Activated naive CD4-positive, alpha-beta T cell treated with anti-CD3 and anti-CD28 coated beads, Interleukin-2, amount 50 U/mL, for 72 hours (primary cell): ENCODE data around the gene NUDT16L1. TPM values are rescaled to one million over a fixed set of nuclear protein-coding genes. Genes with fewer than 3 reads are reported as not detected.

ENCODE experiments used
- ATAC-seq, 2 donors: fragments of 150-1000 bp; cut with Tn5 transposase; 2 replicates each; pipeline ENCODE4 v1.10.0; 2021; ENCODE audit warnings: mild to moderate bottlenecking in 2 of 2, moderate library complexity in 2 of 2
- DNase-seq, 2 donors: peaks; one replicate each; pipeline ENCODE4 v3.0.0; 2021 to 2022; ENCODE audit warnings: low spot score in 2 of 2
- H3K27ac Mint-ChIP-seq, 2 donors: one replicate each; pipeline ENCODE4 v1.8.0; 2022; ENCODE audit warnings: mild to moderate bottlenecking in 2 of 2, mixed read lengths in 2 of 2
- H3K36me3 Mint-ChIP-seq, 2 donors: one replicate each; pipeline ENCODE4 v1.8.0; 2022; ENCODE audit warnings: mixed read lengths in 2 of 2
- H3K9me3 Mint-ChIP-seq, 2 donors: one replicate each; pipeline ENCODE4 v1.8.0; 2022; ENCODE audit warnings: mixed read lengths in 2 of 2
- total RNA-seq, 2 donors: library from RNA; stranded (reverse); gene quantifications; one replicate each; pipeline ENCODE4 v1.2.3, GENCODE V29; 2022

Gene NUDT16L1
- total RNA-seq, 2 donors from 2014 or later = 20.7 to 42.8 TPM

- Mint-ChIP-seq H3K27ac (peak overlapping the region in 1 of 2 donors; percentile 94), H3K9me3 (no peaks in the 10 kb centered on the region), H3K36me3 (no peaks in the 10 kb centered on the region)
- DNase-seq (no peak), ATAC-seq (no peak)
Measured at GRCh38 chr16:4677390-4677789, 16.0 kb upstream of the NUDT16L1 start.

- no peak for ATAC-seq
- no peak for DNase-seq
- Mint-ChIP-seq H3K27ac (peak overlapping the region; percentile 2 to 94), H3K9me3 (no peaks in the 10 kb centered on the region), H3K36me3 (no peaks in the 10 kb centered on the region)
Measured at GRCh38 chr16:4677994-4678393, 15.4 kb upstream of the NUDT16L1 start.

DNA sequence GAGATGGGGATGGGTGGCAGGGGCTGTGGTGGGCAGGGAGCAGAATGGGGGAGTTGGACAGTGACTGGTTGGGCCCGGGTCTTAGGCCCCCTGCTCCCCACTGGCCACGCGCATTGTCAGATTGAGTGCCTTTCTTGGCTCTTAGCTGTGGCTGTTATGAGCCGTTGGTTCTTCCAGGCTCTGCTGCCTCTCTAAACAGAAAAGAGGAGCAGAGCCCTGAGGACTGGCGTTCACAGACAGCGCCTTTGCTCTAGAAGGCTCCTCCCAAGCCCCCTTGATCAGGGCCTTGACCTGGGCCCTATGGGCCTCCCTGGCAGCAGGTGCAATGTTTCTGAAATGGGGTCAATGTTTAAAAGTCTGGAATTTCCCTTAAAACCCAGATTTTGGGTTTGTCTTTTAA lies 14.8 kb upstream of the NUDT16L1 start:
- H3K36me3 Mint-ChIP-seq = no peaks in the 10 kb centered on the region
- peak overlapping the region; percentile 2 to 94 for H3K27ac Mint-ChIP-seq
- no peaks in the 10 kb centered on the region for H3K9me3 Mint-ChIP-seq
- ATAC-seq = no peak
- no peak for DNase-seq

GRCh38 chr16:4679156-4679849 lies 14.1 kb upstream of the NUDT16L1 start:
- H3K36me3 Mint-ChIP-seq = no peaks in the 10 kb centered on the region
- ATAC-seq (no peak), DNase-seq (no peak)
- no peaks in the 10 kb centered on the region for H3K9me3 Mint-ChIP-seq
- H3K27ac Mint-ChIP-seq = peak overlapping the region; percentile 81 to 94

- Mint-ChIP-seq H3K36me3 (no peaks in the 10 kb centered on the region), H3K9me3 (no peaks in the 10 kb centered on the region), H3K27ac (peak overlapping the region; percentile 69 to 74)
- DNase-seq = no peak
- no peak for ATAC-seq
Measured at GRCh38 chr16:4679850-4680636, 13.3 kb upstream of the NUDT16L1 start.

DNA sequence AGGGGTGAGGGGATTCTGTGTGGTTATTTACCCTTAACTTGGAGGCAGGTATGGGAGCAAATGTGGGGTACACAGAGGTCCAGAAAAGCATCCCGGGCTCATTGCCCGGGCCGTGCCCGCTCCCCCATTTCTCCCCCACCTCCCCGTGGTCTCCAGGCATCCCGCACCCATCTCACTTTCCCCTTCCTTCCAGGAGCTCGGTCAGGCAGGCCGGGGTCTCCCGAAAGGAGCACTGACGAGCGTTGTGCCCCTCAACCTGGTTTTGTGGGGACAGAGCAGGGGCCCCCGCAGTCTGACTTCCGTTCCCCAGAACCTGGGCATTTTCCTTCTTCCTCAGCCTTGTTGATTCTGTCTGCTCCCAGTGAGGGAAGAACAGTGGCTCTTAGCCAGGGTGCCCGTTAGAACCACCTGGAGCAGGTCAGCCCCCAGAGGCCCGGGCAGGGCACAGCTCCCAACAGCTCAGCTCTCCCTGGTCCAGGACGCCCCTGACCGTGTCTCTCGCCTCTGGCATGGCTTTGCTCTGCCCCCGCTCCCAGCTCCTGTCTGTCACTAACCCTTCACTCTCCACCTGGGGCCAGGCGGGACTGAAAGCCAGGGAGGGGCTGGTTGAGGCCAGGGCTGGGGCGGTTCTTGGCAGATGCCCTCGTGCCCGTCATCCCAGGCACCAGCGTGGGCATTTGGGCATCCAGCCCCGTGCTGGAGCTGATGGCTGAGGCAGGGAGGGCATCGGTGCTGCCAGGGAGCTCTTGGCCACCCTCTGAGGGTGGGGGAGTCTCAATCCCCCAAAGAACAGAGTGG lies 12.5 kb upstream of the NUDT16L1 start:
- Mint-ChIP-seq H3K9me3 (no peaks in the 10 kb centered on the region), H3K36me3 (no peaks in the 10 kb centered on the region), H3K27ac (peak overlapping the region; percentile 69 to 77)
- no peak for ATAC-seq
- no peak for DNase-seq

GRCh38 chr16:4681471-4682083 lies 11.8 kb upstream of the NUDT16L1 start:
- no peaks in the 10 kb centered on the region for H3K36me3 Mint-ChIP-seq
- DNase-seq (no peak), ATAC-seq (no peak)
- no peaks in the 10 kb centered on the region for H3K9me3 Mint-ChIP-seq
- H3K27ac Mint-ChIP-seq = peak overlapping the region; percentile 69 to 95

- Mint-ChIP-seq H3K27ac (peak overlapping the region; percentile 50 to 69), H3K36me3 (no peaks in the 10 kb centered on the region), H3K9me3 (no peaks in the 10 kb centered on the region)
- peak in 1 of 2 donors; percentile 16 for ATAC-seq
- DNase-seq = no peak
Measured at GRCh38 chr16:4682084-4682591, 11.2 kb upstream of the NUDT16L1 start.

DNA sequence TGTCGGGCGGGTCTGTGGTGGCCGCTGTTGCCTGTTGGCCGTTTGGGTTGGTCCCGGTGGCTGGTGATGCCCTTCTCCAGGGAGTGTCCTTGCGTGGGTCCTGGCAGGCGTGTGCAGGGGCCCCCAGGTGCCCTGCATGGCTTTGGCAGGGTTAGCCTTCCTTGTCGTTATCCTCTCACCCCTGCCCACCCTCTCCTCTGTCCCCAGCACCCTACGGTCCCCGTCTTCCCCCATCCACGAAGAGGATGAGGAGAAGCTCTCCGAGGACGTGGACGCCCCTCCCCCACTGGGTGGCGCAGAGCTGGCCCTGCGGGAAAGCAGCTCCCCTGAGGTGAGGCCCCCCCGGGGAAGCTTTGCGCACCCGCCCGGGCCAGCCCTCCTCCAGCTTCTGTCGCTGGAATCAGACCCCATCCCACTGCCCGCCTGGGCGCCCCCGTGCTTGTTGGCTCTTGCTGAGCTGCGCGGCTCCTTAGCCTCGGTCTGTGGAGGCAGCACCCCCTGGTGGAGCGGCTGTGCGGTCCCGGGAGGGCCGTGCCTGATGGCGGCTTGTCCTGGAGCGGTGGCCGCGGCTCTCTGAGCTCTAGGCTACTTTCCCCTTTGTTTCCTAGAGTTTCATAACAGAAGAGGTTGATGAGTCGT lies 10.6 kb upstream of the NUDT16L1 start:
- H3K36me3 Mint-ChIP-seq = peaks cover 0 to 4% of the 10 kb centered on the region in 2 donors
- peak overlapping the region in 1 of 2 donors; percentile 69 for H3K27ac Mint-ChIP-seq
- ATAC-seq (peak; percentile 66 to 74), DNase-seq (peak in 1 of 2 donors; percentile 62)
- no peaks in the 10 kb centered on the region for H3K9me3 Mint-ChIP-seq

DNA sequence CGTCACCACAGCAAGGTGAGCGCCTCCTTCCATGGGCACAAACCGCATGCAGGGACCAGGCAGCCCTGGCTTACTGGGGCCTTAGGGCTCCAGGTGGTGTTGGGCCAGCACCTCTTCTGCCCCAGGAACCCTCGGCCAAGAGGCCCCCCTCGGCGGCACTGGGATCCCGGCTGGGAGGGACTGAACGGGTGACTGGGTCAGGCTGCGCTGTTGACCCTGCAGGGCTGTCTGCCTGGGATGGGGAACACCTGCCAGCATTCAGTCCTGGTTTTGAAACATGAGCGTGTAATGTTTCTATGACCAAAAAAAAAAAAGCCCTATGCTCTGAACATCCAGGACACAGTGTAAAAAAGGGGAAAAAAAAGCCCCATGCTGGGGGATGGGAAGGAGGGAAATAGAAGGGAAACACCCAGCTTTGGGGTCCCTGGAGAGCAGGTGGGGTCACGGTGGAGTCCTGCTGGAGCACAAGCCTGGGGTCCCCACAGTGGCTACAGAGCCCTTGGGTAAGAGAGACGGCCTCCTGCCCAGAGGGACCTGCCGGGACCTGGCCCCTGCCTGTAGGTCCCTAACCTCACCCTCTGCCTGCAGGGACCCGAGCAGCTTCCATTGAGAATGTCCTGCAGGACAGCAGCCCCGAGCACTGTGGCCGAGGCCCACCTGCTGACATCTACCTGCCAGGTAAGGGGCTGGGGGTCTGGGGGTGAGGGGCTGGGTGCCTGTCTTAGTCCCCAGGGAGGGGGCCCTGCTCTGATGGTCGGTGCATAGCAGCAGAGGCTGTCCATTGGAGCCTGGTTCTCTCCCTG lies 9.9 kb upstream of the NUDT16L1 start:
- H3K36me3 Mint-ChIP-seq = peaks cover 0 to 4% of the 10 kb centered on the region in 2 donors
- H3K27ac Mint-ChIP-seq = peak overlapping the region in 1 of 2 donors; percentile 55

DNA sequence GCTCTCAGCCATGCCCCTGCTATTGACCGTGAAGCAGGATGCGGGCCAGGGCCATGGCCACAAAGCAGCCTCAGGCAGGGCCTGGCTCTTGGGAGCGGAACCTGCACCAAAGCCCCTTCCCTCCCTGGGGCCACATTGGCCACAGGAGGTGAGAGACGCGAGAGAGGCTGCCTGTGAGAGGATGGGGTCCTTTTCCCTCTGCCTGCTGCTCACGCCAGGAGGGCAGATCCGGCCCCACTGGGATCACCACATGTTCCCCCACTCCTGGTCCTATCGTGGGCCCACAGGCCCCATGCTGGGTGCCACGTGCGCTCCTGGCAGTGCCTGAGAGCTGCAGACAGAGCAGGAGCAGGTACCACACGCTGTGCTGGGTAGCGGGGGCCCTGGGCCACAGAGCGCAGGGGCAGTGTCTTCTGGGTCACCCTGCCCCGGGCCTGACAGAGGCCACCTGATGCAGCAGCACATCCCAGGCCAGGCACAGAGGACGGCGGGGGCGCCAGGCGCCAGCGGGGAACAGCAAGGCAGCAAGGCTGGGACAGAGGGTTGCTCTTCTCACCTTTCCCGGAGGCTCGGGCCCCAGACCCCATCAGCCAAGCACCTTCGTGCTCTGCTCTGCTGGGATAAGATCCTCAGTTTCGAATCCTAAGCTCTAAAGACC lies 9.2 kb upstream of the NUDT16L1 start:
- DNase-seq (no peak), ATAC-seq (no peak)
- H3K36me3 Mint-ChIP-seq = peaks cover 0 to 4% of the 10 kb centered on the region in 2 donors
- no peaks in the 10 kb centered on the region for H3K9me3 Mint-ChIP-seq
- no peak overlapping the region for H3K27ac Mint-ChIP-seq

More for the DNA sequence above, 9.9 kb upstream of the NUDT16L1 start:
- ATAC-seq (no peak), DNase-seq (no peak)
- no peaks in the 10 kb centered on the region for H3K9me3 Mint-ChIP-seq

- no peak for ATAC-seq
Measured at GRCh38 chr16:4684763-4685162, 8.6 kb upstream of the NUDT16L1 start.

GRCh38 chr16:4685292-4685691 lies 8.1 kb upstream of the NUDT16L1 start:
- Mint-ChIP-seq H3K36me3 (peaks cover 0 to 4% of the 10 kb centered on the region in 2 donors), H3K27ac (peak overlapping the region in 1 of 2 donors; percentile 91)

More at GRCh38 chr16:4684763-4685162, 8.6 kb upstream of the NUDT16L1 start:
- H3K9me3 Mint-ChIP-seq = no peaks in the 10 kb centered on the region
- H3K36me3 Mint-ChIP-seq = peaks cover 0 to 4% of the 10 kb centered on the region in 2 donors
- DNase-seq = no peak
- peak overlapping the region in 1 of 2 donors; percentile 91 for H3K27ac Mint-ChIP-seq

GRCh38 chr16:4685776-4686496 lies 7.4 kb upstream of the NUDT16L1 start:
- no peaks in the 10 kb centered on the region for H3K9me3 Mint-ChIP-seq
- H3K36me3 Mint-ChIP-seq = peaks cover 0 to 4% of the 10 kb centered on the region in 2 donors
- H3K27ac Mint-ChIP-seq = peak overlapping the region in 1 of 2 donors; percentile 84
- DNase-seq (no peak), ATAC-seq (no peak)

More at GRCh38 chr16:4685292-4685691, 8.1 kb upstream of the NUDT16L1 start:
- ATAC-seq = no peak
- no peaks in the 10 kb centered on the region for H3K9me3 Mint-ChIP-seq
- no peak for DNase-seq
